HG03103 (cell line): Measurements from ENCODE around the gene KCNC1.

Experiments used
- ATAC-seq: cut with Tn5 transposase; IDR thresholded peaks from one replicate; pipeline ENCODE4 v1.9.1; 2021; ENCODE audit warnings: low read depth; ENCODE audit not compliant: unreplicated experiment

The KCNC1 gene

DNA sequence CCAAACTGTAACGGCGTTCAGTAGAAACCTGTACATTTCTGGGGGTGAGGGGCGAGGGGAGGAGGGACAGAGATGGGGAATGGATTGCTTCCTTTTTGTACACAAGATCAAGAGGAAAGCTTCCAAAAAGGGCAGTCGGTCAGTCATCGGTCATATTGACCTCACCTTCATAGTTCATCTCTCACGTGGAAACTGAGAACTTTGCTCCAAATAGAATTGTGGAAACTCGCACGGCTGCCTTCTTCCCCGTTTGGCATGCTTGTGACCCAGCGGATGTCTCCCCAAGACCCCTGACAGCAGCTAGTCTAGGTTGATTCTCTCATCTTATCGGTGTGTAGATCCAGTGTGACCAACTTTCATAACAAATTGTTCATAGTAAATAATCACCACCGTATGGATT is 47.6 kb downstream of the KCNC1 start:
- ATAC-seq = no peak

DNA sequence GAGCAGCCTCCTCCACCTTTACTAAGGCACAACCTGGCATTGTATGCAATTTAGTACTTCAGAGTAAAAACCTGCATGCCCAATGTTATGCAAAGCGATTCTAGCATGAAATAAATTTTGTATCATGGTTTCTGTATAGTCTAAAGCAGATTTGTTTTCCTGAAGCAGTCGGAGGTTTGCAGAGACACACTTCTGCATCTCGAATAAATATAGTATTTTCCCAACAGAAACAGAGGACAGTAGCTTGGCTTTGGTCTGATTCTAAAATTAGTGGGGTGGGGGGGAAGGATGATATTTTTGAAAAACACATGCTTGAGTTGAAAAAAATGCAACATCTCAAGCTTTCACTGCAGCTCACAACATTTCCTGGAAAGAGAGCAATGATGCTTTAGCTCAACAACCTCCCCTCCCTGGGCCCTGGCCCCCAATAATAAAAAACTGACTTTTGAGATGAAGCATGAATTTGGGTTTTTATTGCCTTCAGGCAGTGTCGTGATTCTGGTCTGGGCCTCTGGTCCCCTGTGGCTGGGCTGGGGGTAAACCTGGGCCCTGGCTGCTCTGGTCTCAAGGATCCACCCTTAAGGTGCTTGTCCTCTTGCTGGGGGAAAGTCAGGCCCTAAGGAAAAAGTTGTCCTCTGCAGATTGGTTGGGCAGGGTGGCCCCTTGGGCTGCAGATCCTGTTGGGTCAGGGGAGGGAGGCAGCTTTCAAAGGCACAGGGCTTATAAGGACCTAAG is 48.2 kb downstream of the KCNC1 start:
- no peak for ATAC-seq

DNA sequence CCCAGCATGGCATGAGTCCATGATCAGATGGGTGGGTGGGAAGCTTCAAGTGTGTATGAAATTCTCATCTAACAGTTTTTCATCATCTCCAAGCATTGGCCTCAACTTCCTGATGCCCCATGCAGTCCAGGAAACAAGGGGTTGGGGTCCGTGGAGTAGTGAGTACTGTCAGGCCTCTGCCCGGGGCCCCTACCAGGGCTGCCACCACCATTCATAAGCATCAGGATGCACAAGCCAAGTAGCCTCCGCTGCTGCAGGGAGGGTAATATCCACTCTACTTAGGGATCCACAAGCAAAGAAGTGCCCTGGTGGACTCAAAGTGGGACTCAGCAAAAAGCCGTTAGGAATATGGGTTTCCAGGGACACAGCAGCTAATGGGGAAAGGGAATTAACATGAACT is 49.3 kb downstream of the KCNC1 start:
- ATAC-seq = no peak

DNA sequence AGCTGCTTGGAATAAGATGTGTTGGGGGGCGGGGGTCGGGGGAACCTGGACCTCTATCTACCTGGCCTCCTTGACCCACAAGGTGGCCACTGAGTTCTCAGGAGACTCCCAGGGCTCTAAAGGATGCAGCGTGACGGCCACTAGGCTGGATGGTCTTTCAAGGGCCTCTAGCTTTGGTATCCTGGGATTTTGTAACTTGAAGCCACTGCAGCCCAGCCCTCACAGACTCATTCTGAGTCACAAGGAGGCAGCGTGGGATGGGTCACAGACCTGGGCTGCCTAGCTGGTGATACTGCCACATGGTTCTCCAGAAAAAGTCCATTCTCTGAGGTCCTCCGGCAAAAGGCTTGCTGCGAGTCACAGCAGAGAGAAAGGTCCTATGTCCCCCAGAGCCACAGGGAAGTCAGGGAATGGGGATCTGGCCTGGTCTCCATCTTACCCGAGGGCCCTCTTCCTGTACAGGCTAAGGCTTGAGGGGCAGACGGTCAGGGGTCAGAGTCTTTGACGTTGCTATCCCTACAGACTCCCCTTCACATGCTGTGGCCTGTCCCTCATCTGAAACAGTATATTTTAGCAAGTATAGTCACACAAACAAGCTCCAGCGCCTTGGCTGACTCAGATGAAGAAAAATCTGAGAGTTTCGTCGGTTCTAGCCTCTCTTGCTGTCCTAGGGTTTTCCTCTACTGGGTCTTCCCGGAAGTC is 52.4 kb downstream of the KCNC1 start:
- no peak for ATAC-seq

DNA sequence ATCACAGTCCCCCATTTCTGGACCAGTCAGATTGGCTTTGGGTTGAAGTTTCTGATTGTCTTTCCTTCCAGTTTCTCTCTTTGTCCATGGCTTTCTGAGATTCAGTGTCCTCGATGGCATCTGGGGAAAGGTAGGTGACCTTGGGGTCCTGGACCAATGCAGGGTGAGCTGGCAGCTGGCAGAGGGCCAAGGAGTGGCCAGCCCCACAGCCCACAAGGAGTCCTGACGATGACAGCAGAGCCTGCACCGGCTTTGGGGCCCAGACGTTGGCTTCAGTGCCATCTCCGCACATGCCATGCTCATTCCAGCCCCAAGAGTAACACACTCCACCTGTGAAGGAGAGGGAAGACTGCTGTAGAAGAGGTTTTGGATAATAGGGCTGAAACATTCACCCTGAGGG is 53.5 kb downstream of the KCNC1 start:
- no peak for ATAC-seq

DNA sequence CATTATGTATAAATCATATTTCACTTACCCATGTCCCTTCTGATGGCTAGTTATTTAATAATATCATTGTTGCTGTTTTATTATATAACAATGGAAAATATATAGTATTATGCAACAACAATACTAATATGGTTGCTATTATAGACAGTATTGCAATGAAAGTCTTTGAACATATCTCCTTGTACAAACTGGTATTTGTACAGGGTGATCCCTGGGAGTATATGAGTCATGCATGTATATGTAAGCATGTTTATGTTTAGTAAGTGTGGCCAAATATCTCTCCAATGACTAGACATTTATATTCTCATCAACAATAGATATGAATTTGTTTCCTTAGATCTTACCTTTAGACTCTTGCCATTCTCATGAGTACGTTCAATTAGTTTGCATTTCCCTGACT is 55.9 kb downstream of the KCNC1 start:
- ATAC-seq = no peak

DNA sequence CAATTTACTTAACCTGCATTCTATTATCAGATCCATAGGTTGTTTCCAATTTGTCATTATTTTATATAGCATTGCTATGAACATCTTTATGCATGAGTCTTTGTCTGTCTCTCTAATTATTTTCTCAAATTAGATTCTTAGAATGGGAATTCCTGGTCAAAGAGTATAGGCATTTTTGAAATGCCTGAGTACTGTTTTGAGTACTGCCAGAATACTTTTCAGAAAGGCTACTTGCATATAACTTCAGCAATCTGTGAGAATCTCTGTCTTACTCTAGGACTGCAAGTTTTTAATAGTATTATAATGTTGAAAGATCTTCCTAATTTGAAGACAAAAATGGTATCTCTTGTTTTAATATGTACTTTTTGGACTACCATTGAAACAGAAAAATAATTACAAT is 56.6 kb downstream of the KCNC1 start:
- no peak for ATAC-seq

DNA sequence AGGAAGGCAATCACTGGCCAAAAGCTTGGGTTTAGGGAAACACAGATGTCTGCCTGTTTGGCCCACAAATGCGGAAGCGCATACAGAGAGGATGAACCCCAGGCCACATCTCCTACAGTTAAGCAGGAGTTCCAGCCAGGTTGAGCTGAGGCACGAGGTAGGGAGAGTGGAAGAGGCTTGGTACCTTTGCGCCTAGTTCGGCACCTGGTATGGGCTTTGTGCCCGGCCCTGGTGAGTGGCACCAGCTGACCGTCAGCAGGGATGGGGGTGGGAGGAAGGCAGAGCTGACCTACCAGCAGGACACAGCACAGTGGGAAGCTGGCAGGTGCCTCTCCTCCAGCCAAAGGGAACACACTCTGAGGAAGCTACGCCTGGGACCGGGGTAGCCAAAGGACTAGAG is 57.6 kb downstream of the KCNC1 start:
- no peak for ATAC-seq

DNA sequence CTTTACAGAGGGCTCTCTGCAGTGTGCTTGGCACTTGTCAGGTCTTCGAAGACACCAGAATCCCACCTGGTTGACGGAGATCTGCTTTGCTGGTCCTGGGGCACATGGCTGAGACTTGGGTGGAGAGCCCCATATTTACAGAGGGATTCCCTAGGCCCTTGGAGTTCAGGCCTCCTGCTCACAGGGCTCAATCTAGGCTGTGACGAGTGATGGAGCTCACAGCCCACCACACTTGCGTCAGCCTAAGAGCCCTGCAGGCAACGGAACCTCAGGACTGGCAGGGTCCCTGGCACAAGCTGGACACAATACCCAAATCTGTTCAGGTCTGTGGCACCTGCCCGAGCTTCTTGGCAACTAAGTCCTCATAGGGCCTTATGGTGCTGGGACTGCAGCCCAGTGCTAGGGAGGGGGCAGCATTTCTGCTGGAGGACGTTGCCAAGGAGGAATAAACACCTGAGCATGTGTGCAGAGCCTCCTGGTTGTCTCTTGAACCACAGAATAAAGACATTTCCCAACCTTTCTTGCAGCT is 59.1 kb downstream of the KCNC1 start:
- ATAC-seq = no peak

DNA sequence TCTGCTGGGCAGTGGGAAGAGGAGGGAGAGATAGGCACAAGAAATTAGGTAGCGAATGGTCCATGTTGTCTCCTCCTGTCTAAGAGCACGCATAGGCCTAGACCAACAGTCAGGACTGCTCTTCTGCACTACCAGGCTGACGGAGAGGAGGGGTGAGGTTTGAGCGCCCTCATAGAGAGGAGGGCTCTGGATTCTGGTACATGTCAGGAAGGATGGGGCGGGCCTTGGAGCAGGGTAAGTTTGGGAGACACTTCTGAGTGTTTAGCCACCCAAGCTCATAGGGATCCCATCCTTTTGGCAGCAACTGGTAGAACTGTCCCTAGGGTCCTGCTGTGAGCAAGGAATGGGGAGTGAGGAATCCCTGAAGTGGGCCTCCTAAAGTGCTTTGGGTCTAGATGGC is 60.4 kb downstream of the KCNC1 start:
- no peak for ATAC-seq

DNA sequence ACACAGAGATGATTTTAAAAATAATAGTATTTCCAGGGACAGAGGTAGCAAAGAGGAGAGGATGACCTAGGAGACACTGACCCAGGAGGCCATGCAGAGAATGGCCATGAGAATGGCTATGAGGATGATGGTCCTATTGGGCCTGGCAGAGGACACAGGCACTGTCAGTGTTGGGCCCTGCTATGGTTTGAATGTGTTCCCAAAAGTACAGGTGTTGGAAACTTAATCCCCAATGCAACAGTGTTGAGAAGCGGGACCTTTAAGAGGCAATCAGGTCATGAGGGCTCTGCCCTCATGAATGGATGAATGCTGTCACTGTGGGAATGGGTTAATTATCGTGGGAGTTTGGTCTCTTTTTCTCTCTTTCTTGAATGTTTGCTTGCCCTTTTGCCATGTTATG is 61.6 kb downstream of the KCNC1 start:
- no peak for ATAC-seq

DNA sequence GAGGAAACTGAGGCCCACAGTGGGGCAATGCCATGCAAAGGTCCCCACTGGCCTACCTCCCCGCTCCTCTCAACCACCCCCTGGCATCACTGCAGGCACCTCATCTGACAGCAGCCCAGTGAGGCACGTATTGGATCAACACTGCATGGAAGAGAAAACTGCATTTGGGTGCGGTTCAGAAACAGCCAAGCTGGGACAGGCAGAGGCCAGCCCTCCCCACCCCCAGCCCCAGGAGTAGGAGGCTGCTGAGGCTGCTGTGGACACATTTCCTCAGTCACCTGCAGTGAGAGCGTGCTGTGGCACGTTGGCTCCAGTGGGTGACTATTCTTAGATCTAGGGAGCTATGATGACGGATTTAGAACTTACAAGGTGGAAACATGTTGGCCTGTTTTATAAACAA is 63.7 kb downstream of the KCNC1 start:
- no peak for ATAC-seq

DNA sequence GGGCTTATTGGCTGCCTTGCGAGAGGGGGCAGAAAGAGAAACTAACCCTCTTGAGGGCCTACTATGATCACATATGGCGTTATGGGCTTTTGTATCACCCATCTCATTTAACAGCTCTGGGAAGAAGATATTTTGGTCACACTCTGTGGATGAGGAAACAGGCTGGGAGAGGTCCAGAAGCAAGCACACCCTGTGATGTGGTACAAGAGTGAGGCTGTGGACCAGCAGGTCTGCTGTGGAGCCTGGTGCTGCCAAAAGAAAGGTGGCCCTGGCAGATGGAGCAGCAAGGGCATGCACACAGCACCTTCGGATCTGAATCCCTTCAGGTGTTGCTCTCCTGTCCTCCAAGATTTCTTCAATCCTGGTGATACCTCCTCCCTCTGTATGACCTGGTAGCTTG is 64.1 kb downstream of the KCNC1 start:
- ATAC-seq = no peak

DNA sequence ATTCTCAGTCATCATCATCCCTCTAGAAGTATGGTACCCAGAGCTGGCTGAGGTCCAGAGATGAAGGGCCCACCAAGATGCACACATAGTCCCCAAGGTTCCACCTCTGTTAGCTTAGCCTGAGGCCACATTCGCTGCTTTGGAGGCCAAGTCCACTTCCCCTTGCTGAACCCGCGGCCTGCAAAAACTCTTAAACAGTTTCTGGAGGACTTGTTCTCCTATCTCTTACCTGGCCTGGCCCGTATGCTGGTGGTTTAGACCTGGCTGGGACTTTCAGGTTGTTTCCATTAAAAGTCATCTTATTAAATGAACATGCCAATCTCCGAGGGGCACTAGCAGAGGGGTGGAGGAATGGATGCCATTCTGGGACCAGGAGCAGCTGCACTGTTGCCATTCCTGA is 64.6 kb downstream of the KCNC1 start:
- ATAC-seq = no peak

DNA sequence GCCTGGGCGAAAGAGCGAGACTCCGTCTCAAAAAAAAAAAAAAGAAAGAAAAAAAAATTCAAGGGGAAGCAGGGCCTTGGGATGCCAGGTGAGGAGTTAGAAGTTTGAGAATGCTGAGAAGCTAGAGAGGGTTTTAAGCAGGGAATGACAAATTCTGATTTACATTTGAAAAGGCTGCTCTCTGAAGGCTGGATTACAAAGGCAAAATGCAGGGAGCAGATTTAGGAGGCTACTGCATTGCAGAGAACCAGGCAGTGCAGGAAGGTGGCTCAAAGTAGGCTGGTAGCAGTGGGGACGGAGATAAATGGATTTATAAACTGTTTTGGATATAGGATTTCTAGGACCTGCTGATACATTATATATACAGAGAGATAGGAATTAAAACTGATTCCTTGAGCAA is 66.6 kb downstream of the KCNC1 start:
- no peak for ATAC-seq

DNA sequence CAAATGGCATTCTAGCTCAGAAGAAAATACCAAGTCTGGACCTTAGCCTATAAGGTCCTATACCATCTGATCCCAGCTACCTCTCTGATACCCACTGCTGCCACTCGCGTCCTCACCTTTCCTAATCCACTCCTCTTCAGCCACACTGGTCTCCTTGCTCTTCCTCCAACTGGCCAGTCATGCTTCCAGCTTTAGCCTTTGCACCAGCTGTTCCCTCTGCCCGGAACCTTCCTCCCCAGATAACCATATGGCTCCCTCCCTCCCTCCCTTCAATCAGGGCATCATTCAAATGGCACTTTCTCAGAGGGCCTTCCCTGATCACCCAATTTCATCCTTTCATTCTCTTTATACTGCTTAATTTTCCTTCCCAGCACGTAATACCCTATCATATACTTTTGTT is 67.9 kb downstream of the KCNC1 start:
- no peak for ATAC-seq

DNA sequence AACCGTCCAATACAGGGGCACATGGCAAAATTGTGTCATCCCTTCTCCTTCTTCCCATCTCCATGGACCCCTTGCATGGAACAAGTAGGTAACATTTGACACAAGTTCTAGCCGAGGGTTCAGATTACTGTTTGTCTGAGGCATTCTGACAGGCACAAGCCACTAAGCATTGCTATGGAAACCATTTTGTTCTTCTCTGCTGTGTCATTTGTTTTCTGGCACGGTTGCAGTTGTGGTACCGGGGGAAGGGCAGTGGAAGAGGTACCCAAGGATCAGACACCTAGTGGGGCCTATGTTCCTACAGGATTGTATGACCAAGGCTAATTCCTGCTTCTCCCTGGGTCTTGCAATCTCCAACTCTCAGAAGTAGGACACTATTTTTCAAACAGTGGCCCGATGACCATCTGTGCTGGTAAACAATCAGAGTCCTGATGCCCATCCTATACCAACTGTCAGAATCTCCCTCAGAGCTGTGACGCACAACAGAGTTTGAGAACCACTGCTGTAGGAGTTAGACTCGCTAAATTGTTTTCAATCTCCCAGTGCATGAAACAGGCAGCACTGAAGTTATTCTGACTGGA is 69.3 kb downstream of the KCNC1 start:
- no peak for ATAC-seq

DNA sequence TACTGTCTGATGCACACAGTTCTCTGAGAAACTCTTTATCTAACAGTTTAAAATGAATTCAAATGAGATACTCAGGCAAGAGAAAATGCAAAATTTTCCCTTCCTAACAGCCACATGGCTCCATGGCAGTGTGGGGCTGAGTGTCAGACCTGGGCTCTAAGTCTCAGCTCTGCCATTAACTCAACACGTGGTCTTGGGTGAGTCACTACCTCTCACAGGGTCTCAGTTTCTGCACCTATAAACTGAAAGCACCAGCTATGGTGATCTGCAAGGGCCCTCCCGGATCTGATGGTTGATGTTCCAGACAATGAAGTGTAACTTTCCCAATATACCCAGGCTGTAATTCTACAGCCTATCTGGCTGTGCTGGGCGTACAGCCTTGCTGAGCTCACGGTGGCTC is 70.5 kb downstream of the KCNC1 start:
- no peak for ATAC-seq

DNA sequence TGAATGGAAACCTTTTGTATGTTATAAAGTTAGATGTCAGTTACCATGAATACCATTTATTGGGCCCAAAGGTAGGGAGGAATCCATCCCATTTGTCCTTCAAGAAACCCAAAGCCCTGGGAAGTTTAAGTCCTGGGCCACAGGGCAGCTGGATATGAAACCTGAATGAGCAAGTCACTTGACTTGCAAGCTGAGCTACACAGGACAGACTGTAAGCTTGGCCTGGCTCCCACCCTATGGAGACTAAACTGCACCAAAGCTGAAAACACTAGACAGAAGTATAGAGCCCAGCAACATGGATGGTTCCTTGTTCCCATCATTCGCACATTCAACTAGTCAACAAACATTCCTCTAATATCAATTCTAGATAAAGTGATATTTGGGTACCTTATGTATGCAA is 71.3 kb downstream of the KCNC1 start:
- no peak for ATAC-seq

DNA sequence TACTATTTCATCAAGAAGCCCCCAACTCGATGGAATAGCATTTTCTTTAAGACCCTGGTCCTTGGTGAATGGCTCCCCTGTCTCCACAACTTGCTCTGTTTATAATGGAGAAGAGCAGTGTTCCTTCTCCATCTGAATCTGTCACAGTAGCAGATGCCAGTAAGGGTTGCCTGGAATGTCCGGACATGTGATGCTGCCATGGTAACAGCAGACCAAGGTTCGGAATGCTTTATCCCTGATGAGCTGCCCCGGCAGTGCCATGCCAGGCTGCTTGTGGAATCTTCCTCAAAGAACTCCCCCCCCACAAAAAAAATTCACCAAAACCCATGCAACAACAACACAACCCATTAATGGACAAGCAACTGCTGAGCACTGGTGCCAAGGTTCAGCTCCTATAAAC is 72.5 kb downstream of the KCNC1 start:
- no peak for ATAC-seq

DNA sequence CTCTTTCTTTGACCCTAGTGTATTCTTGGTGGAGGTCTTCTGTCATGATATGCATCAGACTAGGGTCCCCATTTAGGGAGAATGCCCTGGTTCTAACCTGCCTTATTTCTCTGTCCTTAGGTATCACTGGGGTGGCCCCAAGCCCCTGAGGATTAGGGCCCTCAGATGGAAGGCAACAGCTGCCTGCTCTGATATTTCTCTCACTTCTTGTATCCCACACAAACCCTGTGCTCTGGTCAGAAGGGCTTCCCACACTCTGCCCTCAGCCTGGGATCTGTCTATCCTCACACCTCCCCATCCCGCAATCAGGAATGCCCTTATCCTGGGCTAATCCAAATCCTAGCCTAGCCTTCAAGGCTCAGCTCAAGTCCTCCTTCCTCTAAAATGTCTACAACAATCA is 75.5 kb downstream of the KCNC1 start:
- ATAC-seq = no peak

DNA sequence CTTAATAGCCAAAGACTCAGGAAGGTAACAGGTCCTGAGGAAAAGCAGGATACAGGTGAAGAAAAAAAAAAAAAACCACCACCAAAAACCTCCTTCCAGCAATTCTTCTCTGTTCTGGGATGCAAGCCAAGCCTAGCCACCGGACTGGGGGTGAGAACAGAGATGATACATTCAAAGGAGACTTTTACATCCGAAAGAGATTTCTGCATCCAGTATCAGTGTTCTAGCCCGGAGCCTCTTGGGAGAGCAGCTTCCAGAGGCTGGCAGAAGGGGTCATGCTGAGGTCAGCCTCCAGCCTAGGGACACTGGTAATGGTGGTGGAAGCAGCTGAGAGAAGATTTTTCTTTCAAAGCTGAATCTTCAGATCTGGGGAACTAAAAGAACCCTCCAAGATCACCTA is 76.2 kb downstream of the KCNC1 start:
- ATAC-seq = no peak
